A549 (cell line): ENCODE measurements around the gene UGT1A7. TPM values are rescaled to one million over a fixed set of nuclear protein-coding genes. Genes with fewer than 3 reads are reported as not detected.
A peak's percentile ranks its signal among the peaks of the same experiment; 100 is the strongest.

Experiments used
- ATAC-seq, 2 experiments: fragments of 200-7000 bp in 1 of 2; fragments of >200 bp in 1 of 2; cut with Nextera tagmentation in 1 of 2; cut with Tn5 transposase in 1 of 2; 3 replicates each; pipeline versions ENCODE4 v1.8.0 to v1.9.1; 2018 to 2020; ENCODE audit warnings: mild to moderate bottlenecking in 1 of 2, moderate library complexity in 1 of 2
- CTCF ChIA-PET: fragments of 300-600 bp; sonication (Branson Sonifier 250); formaldehyde crosslinking; extraction: SDS; loops from one replicate; lab custom pipeline; 2021; ENCODE audit warnings: antibody characterized with exemption, inconsistent platforms; lab: Yijun Ruan, JAX
- POLR2A ChIA-PET: fragments of 350-600 bp; formaldehyde crosslinking; extraction: SDS; loops from one replicate; lab custom pipeline; 2021; ENCODE audit warnings: antibody characterized with exemption, inconsistent platforms; lab: Yijun Ruan, JAX
- DNase-seq, 2 experiments: peaks; one replicate each; pipeline versions ENCODE4 v3.0.0 to v3.0.0-alpha.2; 2011 to 2016; ENCODE audit warnings: low read depth in 1 of 2, low spot score in 1 of 2
- FAIRE-seq: peaks from 2 replicates; lab custom pipeline; 2011; peaks lifted over from hg19 to GRCh38; lab: Jason Lieb, UNC
- H3K27ac ChIP-seq, 2 experiments: fragments of >200 bp; sonication (Bioruptor Twin); formaldehyde crosslinking; 3 replicates each; pipeline ENCODE4 v1.5.1; 2016 to 2017
- H3K4me1 ChIP-seq: fragments of >200 bp; sonication (Bioruptor Twin); formaldehyde crosslinking; 3 replicates; pipeline ENCODE4 v1.6.1; 2016
- H3K4me2 ChIP-seq: fragments of >200 bp; sonication (Bioruptor Twin); formaldehyde crosslinking; 3 replicates; pipeline ENCODE4 v1.6.1; 2016
- H3K4me3 ChIP-seq: fragments of >200 bp; sonication (Bioruptor Twin); formaldehyde crosslinking; 3 replicates; pipeline ENCODE4 v1.5.1; 2016
- H3K9me3 ChIP-seq: fragments of >200 bp; sonication (Bioruptor Twin); formaldehyde crosslinking; 3 replicates; pipeline ENCODE4 v1.6.1; 2016
- ATOH8 ChIP-seq: fragments of 250-450 bp; sonication (Bioruptor Pico); IDR thresholded peaks from 2 replicates; pipeline ENCODE4 v1.5.0; 2020; ENCODE audit warnings: low read depth, mild to moderate bottlenecking, moderate library complexity
- CBX2 ChIP-seq: fragments of 200-600 bp; sonication (generic); IDR thresholded peaks from 2 replicates; pipeline ENCODE4 v1.6.1; 2016; ENCODE audit warnings: low read depth, mild to moderate bottlenecking, borderline replicate concordance
- CBX8 ChIP-seq: fragments of 200-600 bp; sonication (generic); IDR thresholded peaks from 2 replicates; pipeline ENCODE4 v1.6.1; 2016
- CEBPB ChIP-seq, 2 experiments: fragments of >200 bp in 1 of 2; sonication (Bioruptor Twin) in 1 of 2; formaldehyde crosslinking in 1 of 2; IDR thresholded peaks; 2 replicates each; pipeline ENCODE4 v1.6.1; 2012 to 2016
- CHD4 ChIP-seq: fragments of 200-600 bp; sonication (generic); IDR thresholded peaks from 2 replicates; pipeline ENCODE4 v1.6.1; 2016; ENCODE audit warnings: antibody characterized with exemption, mild to moderate bottlenecking, borderline replicate concordance
- EHF ChIP-seq: fragments of 250-450 bp; sonication (Bioruptor Pico); IDR thresholded peaks from 2 replicates; pipeline ENCODE4 v1.5.0; 2020; ENCODE audit warnings: mild to moderate bottlenecking
- EHMT2 ChIP-seq: fragments of 200-600 bp; sonication (generic); IDR thresholded peaks from 2 replicates; pipeline ENCODE4 v1.6.1; 2016; ENCODE audit warnings: antibody characterized with exemption, low read depth, mild to moderate bottlenecking, moderate library complexity
- EP300 ChIP-seq, 2 experiments: fragments of >200 bp; sonication (Bioruptor Twin); formaldehyde crosslinking; IDR thresholded peaks; 2 replicates in 1 of 2; 3 replicates in 1 of 2; pipeline ENCODE4 v1.6.1; 2016 to 2017
- ESRRA ChIP-seq: fragments of 150-350 bp; IDR thresholded peaks from 2 replicates; pipeline ENCODE4 v1.6.1; 2014; ENCODE audit warnings: mild to moderate bottlenecking, low read length, borderline replicate concordance
- FOSB ChIP-seq: fragments of 250-450 bp; sonication (Bioruptor Pico); IDR thresholded peaks from 2 replicates; pipeline ENCODE4 v1.5.0; 2020; ENCODE audit warnings: mild to moderate bottlenecking, moderate library complexity
- FOSL2 ChIP-seq, 2 experiments: fragments of 450-650 bp in 1 of 2; fragments of >200 bp in 1 of 2; sonication (Bioruptor Twin) in 1 of 2; formaldehyde crosslinking; IDR thresholded peaks; 2 replicates each; pipeline versions ENCODE4 v1.5.0 to v1.6.1; 2016 to 2020; ENCODE audit warnings: mild to moderate bottlenecking in 1 of 2, moderate library complexity in 1 of 2
- GATA3 ChIP-seq: IDR thresholded peaks from 2 replicates; pipeline ENCODE4 v1.6.1; 2012; ENCODE audit warnings: borderline replicate concordance
- HDAC2 ChIP-seq: fragments of 200-600 bp; sonication (generic); IDR thresholded peaks from 2 replicates; pipeline ENCODE4 v1.6.1; 2016
- HOXA7 ChIP-seq: fragments of 250-450 bp; sonication (Bioruptor Pico); IDR thresholded peaks from 2 replicates; pipeline ENCODE4 v1.5.0; 2020; ENCODE audit warnings: mild to moderate bottlenecking, moderate library complexity
- HOXB5 ChIP-seq: fragments of 250-450 bp; sonication (Bioruptor Pico); IDR thresholded peaks from 2 replicates; pipeline ENCODE4 v1.5.0; 2020; ENCODE audit warnings: mild to moderate bottlenecking, moderate library complexity
- JUN ChIP-seq, 2 experiments: fragments of >200 bp; sonication (Bioruptor Twin); formaldehyde crosslinking; IDR thresholded peaks; 2 replicates in 1 of 2; 3 replicates in 1 of 2; pipeline ENCODE4 v1.6.1; 2016 to 2017
- MAFK ChIP-seq: fragments of 450-650 bp; IDR thresholded peaks from 2 replicates; pipeline ENCODE4 v1.6.1; 2014; ENCODE audit not compliant: partially characterized antibody
- MAZ ChIP-seq: fragments of 150-350 bp; IDR thresholded peaks from 2 replicates; pipeline ENCODE4 v1.6.1; 2014; ENCODE audit warnings: antibody characterized with exemption, low read depth, low read length, borderline replicate concordance
- MYC ChIP-seq: IDR thresholded peaks from 2 replicates; pipeline ENCODE4 v1.6.1; 2012; ENCODE audit warnings: mild to moderate bottlenecking, inconsistent platforms, low read length, improper control_type of control experiment, borderline replicate concordance
- NPAS2 ChIP-seq: fragments of 250-450 bp; sonication (Bioruptor Pico); IDR thresholded peaks from 2 replicates; pipeline ENCODE4 v1.8.0; 2022; ENCODE audit warnings: mild to moderate bottlenecking, moderate library complexity, borderline replicate concordance
- NR3C1 ChIP-seq: fragments of >200 bp; sonication (Bioruptor Twin); formaldehyde crosslinking; IDR thresholded peaks from 3 replicates; pipeline ENCODE4 v1.6.1; 2017
- PBX3 ChIP-seq: IDR thresholded peaks from 2 replicates; pipeline ENCODE4 v1.6.1; 2012
- PHF8 ChIP-seq: fragments of 200-600 bp; sonication (generic); IDR thresholded peaks from 2 replicates; pipeline ENCODE4 v1.6.1; 2016; ENCODE audit warnings: low read depth, mild to moderate bottlenecking, antibody characterized with exemption, moderate library complexity, borderline replicate concordance
- RAD21 ChIP-seq, 2 experiments: fragments of >200 bp in 1 of 2; sonication (Bioruptor Twin) in 1 of 2; formaldehyde crosslinking in 1 of 2; IDR thresholded peaks in 1 of 2; conservative IDR thresholded peaks in 1 of 2; 2 replicates in 1 of 2; 3 replicates in 1 of 2; pipeline ENCODE4 v1.6.1; 2012 to 2018; ENCODE audit warnings: inconsistent platforms in 1 of 2
- RCOR1 ChIP-seq: fragments of 150-350 bp; IDR thresholded peaks from 2 replicates; pipeline ENCODE4 v1.6.1; 2014; ENCODE audit warnings: antibody characterized with exemption, low read length, low read depth
- SREBF2 ChIP-seq: fragments of 450-650 bp; IDR thresholded peaks from 2 replicates; pipeline ENCODE4 v1.6.1; 2014; ENCODE audit warnings: mild to moderate bottlenecking, moderate library complexity
- TP53 ChIP-seq: fragments of 250-450 bp; sonication (Bioruptor Pico); IDR thresholded peaks from 2 replicates; pipeline ENCODE4 v1.5.0; 2021; ENCODE audit warnings: mild to moderate bottlenecking, moderate library complexity
- USF2 ChIP-seq: fragments of 450-650 bp; IDR thresholded peaks from 2 replicates; pipeline ENCODE4 v1.6.1; 2014; ENCODE audit warnings: antibody characterized with exemption
- ZSCAN20 ChIP-seq: fragments of 250-450 bp; sonication (Bioruptor Pico); IDR thresholded peaks from 2 replicates; pipeline ENCODE4 v1.8.0; 2022; ENCODE audit warnings: mild to moderate bottlenecking, moderate library complexity
- WGBS: methylation state at CpG from one replicate; pipeline ENCODE4 v1.1.6; 2017; ENCODE audit errors: missing lambda C conversion rate; 5-methylcytosine and 5-hydroxymethylcytosine counted together
- polyA plus RNA-seq, 4 experiments: library from polyadenylated mRNA; depleted of rRNA in 3 of 4; stranded (reverse); fragments of >200 nt; fragmentation: RNase III in 1 of 4; extraction: RNeasy Plus Mini Kit Qiagen cat#74134 plus additional on column Dnase treatment in 1 of 4; gene quantifications; 2 replicates in 3 of 4; 3 replicates in 1 of 4; pipeline ENCODE4 v1.2.3, GENCODE V29; 2011 to 2017
- TF ChIP-seq, protein P1 (sequence below): IDR thresholded peaks from 2 replicates; pipeline ENCODE4 v1.6.1; 2012
- TF ChIP-seq, protein P2 (sequence below): fragments of >200 bp; sonication (Bioruptor Twin); formaldehyde crosslinking; IDR thresholded peaks from 3 replicates; pipeline ENCODE4 v1.5.1; 2016

The UGT1A7 gene
- polyA plus RNA-seq, 2 of the 4 experiments (the other 2 are of a cell fraction): 8.9 to 9.8 TPM

DNA sequence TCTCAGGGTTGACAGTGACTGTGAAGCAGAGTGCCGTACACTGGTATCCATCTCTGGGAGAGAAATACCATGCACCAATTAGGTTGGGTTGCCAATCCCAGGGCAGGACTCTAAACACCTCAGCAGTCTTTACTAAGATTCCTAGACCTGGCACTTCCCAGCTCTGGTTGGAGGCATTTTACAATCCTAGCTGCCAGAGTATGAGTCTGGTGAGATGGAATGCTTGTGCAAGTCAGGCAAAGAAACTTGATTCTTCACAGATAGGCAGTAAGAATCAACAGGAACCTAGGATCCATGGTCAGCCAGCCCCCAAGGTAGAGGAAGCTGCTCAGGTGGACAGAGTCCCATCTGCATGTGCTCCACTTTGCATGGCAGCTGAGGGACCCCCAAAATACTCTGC, 25.0 kb downstream of the UGT1A7 start (continued):
- no peak for TF ChIP-seq USF2
- TF ChIP-seq ZSCAN20 (CRISPR knock-in tag): no peak
- TF ChIP-seq MAZ: no peak
- TF ChIP-seq EP300 (IDR thresholded peaks at IDR 0.05): no peak

- CTCF ChIA-PET: interaction anchor here (0.6 to 2.2 kb wide), 3 partner anchors 76 to 259 kb away, joined by 3 to 11 read pairs (median 5); no protein-coding TSS in a partner anchor
- ATAC-seq (peak; percentile 46 to 56; a peak in 5 of 6 replicates), FAIRE-seq (peak; percentile 56), DNase-seq (peak in 1 of 2 experiments; percentile 87)
- POLR2A ChIA-PET: no interaction called here
- Histone ChIP-seq H3K4me3 (no peak overlapping the region), H3K4me2 (peak overlapping the region; percentile 47), H3K27ac (peak overlapping the region; percentile 98 to 100), H3K9me3 (peaks cover 34% of the 10 kb centered on the region), H3K4me1 (peaks cover 68% of the 10 kb centered on the region)
- 2% methylated on average over 10 of the region's 10 CpGs for WGBS
- TF ChIP-seq CBX2 (no peak), MYC (no peak), TP53 (no peak), ATOH8 (CRISPR knock-in tag) (peak; percentile 21; the same call in 1 of the 2 replicates), CHD4 (no peak), HOXA7 (CRISPR knock-in tag) (0 out of 2 replicates have a peak, but pooled peaks have one; percentile 56), PBX3 (no peak), JUN (IDR thresholded peaks at IDR 0.05) (peak; percentile 61 to 63), FOSB (peak; percentile 48; the same call in 1 of the 2 replicates), EP300 (IDR thresholded peaks at IDR 0.05) (peak; percentile 68 to 72; a peak in 3 of 5 replicates), HOXB5 (CRISPR knock-in tag) (peak; percentile 57; the same call in 1 of the 2 replicates), CBX8 (no peak), RAD21 (conservative IDR thresholded peaks at IDR 0.05 in 1 of 2, IDR thresholded peaks at IDR 0.05 in 1 of 2) (no peak; a peak in 1 of 5 replicates), EHF (CRISPR knock-in tag) (peak; percentile 31; the same call in 1 of the 2 replicates), MAFK (no peak), USF2 (no peak), FOSL2 (IDR thresholded peaks at IDR 0.05) (peak; percentile 42; the same call in 1 of the 2 replicates), FOSL2 (CRISPR knock-in tag; IDR thresholded peaks at IDR 0.05) (peak; percentile 89), SREBF2 (no peak), RCOR1 (no peak), EHMT2 (no peak), HDAC2 (no peak), MAZ (no peak), PHF8 (no peak), CEBPB (IDR thresholded peaks at IDR 0.05) (peak; percentile 4 to 73; a peak in 3 of 4 replicates), NR3C1 (no peak), NPAS2 (CRISPR knock-in tag) (no peak), GATA3 (peak; percentile 93), ESRRA (no peak)
- TF ChIP-seq, protein P1, sequence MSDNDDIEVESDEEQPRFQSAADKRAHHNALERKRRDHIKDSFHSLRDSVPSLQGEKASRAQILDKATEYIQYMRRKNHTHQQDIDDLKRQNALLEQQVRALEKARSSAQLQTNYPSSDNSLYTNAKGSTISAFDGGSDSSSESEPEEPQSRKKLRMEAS: peak; percentile 80
- TF ChIP-seq, protein P2, sequence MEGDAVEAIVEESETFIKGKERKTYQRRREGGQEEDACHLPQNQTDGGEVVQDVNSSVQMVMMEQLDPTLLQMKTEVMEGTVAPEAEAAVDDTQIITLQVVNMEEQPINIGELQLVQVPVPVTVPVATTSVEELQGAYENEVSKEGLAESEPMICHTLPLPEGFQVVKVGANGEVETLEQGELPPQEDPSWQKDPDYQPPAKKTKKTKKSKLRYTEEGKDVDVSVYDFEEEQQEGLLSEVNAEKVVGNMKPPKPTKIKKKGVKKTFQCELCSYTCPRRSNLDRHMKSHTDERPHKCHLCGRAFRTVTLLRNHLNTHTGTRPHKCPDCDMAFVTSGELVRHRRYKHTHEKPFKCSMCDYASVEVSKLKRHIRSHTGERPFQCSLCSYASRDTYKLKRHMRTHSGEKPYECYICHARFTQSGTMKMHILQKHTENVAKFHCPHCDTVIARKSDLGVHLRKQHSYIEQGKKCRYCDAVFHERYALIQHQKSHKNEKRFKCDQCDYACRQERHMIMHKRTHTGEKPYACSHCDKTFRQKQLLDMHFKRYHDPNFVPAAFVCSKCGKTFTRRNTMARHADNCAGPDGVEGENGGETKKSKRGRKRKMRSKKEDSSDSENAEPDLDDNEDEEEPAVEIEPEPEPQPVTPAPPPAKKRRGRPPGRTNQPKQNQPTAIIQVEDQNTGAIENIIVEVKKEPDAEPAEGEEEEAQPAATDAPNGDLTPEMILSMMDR: no peak
These were observed 26.4 kb downstream of the UGT1A7 start for GRCh38 chr2:233707940-233708644.
